GM18870 (cell line): ENCODE results near the gene GCFC2.

Source experiments
- ATAC-seq: cut with Tn5 transposase; IDR thresholded peaks from one replicate; pipeline ENCODE4 v1.9.1; 2021; ENCODE audit warnings: moderate library complexity; ENCODE audit not compliant: unreplicated experiment

Gene GCFC2

GRCh38 chr2:75632091-75632701 is 78.5 kb downstream of the GCFC2 start:
- no peak for ATAC-seq

DNA sequence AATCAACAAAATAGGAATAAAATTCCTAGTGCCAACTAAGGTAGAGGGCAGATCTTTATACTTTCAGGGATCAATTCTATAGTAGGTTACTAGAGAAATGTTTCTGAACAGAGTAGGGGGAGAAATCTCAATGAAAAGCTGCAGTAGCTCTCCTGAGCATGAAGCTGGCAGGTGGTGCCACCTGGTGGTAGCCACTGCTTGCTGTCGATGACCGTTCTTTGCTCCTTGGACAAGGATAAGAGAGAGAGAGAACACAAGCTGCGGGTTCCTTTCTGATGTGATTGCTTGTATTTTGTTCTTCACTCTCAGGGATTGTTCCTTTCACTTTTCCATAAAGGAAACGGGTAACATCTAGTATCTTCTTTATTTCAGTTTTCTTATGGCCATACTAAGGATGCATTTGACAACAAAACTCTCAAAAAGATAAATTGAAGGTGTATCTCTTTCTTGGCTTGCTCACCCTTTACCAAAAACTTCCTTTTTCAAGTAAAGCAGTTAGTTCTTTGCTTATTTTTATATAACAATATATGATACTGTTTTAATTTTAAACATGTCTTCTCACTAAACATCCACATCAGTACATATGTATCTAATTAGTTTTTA is 82.7 kb downstream of the GCFC2 start:
- peak; percentile 79 for ATAC-seq

DNA sequence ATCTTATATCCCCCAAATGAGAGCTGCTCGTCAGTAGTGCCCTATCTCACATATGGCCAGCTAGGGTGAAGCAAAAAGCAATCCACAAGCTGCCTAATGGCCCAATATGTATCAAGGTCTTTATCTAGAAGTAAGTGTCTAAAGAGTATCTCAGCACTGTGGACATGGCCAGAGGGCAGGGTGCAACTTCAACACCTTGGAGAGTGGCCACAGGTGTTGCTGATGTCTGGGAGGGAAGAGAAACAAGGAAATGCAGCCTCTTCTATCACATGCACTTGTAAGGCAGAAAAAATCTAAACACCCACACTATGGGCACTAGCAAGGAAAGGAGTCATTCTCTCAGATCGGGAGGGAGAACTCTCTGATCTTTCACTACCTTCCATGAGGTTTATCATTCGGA is 87.8 kb downstream of the GCFC2 start:
- no peak for ATAC-seq

DNA sequence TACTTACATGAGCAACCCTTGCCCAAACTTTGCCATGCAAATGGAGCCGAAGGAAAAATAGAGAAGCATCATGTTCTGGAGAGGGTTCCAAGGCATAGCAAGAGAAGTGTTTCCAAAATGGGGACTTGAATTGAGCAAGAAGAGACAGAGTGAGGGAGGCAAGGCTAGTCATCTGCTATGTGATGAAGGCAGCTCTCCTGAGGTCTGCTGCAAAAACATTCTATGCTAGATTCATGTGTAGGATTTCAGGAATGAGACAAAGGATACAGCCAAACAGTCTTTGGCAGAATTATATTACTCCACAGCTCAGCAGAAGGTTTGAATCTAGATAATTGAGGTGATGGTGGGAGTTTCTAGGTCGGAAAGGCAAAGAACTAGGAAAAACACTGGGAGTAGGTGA is 88.2 kb downstream of the GCFC2 start:
- no peak for ATAC-seq

- ATAC-seq = no peak
Observed at GRCh38 chr2:75621228-75621627, 89.5 kb downstream of the GCFC2 start.

DNA sequence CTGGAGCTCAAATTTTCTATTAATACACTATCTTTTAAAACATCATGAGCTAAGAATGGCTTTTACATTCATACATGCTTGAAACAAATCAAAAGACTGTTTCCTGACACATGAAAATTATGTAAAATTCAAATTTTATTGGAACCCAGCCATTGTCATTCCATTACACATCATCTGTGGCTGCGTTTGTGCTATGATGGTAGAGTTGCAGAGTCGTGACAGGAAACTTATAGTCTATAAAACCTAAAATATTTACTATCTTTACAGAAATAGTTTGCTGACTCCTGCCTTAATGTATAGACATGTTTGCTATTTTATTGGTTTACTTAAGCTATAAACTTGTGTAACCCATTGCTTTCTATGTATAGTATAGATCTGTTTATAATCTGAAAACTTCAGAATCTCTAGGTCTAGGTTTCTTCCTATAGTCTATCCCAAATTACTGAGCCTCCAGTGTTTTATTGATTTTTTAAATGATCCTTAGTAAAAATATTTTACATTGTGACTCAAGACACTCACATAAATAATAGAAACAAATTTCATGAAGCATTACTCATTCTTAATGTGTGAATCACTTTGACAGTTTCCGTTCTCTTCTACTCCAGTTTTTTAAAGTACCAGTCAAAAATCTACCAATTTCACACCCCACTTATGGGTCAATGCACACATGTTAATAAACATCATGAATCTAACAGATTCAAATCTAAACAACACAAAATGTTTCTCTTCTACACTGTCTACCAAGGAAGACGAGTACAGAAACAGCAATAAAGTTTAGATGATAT is 90.6 kb downstream of the GCFC2 start:
- no peak for ATAC-seq

GRCh38 chr2:75616933-75617332 is 93.8 kb downstream of the GCFC2 start:
- ATAC-seq = no peak

- no peak for ATAC-seq
Observed at GRCh38 chr2:75616406-75616805, 94.3 kb downstream of the GCFC2 start.

DNA sequence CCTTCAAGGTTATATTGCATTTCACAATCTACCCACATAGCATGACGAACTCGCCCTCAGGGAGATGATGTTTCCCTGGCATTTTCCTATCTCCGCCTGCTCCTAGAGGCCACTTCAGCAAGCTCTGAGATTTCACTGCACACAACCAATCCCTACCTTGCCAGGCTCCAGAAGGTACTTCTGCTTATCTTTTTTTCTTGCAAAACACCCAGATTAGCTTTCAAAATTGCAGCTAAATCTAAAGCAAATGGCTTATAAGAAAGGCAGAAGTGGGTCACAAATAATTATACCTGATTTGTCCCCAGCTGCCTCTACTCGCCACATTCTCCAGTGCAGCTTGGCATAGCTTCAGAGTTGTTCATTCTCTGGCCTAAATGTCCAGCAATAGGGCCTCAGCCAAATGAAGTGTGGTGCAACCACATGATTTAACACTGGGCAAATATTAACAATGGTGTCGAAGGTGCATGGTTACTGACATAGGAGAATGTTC is 96.5 kb downstream of the GCFC2 start:
- no peak for ATAC-seq

GRCh38 chr2:75612862-75613243 is 97.9 kb downstream of the GCFC2 start:
- ATAC-seq = no peak
